HepG2 (cell line): ENCODE results near the gene LAMP2. TPM values are rescaled to one million over a fixed set of nuclear protein-coding genes. Genes with fewer than 3 reads are reported as not detected.

Source experiments
- ATAC-seq: fragments of 200-7000 bp; cut with Tn5 transposase; 3 replicates; pipeline ENCODE4 v1.9.1; 2020; ENCODE audit warnings: mild to moderate bottlenecking, moderate library complexity
- BruUV-seq: library from RNA; stranded (reverse); fragments of 400-500 nt; replicated peaks from 2 replicates; lab custom pipeline; 2021; lab: Mats Ljungman, UMichigan
- CTCF ChIA-PET: fragments of 300-600 bp; formaldehyde crosslinking; extraction: SDS; loops from one replicate; lab custom pipeline; 2021; ENCODE audit warnings: low total read pairs, inconsistent platforms, low intra/inter-chr PET ratio; lab: Yijun Ruan, JAX
- POLR2A ChIA-PET: fragments of 350-600 bp; sonication (Branson Sonifier 250); formaldehyde crosslinking; loops from one replicate; lab custom pipeline; 2020; ENCODE audit warnings: antibody characterized with exemption, inconsistent platforms; lab: Yijun Ruan, JAX
- DNase-seq: peaks from one replicate; pipeline ENCODE4 v3.0.0-alpha.2; 2015; ENCODE audit warnings: low spot score
- FAIRE-seq: peaks from 3 replicates; lab custom pipeline; 2011; peaks lifted over from hg19 to GRCh38; lab: Jason Lieb, UNC
- H2AFZ ChIP-seq: one replicate; pipeline ENCODE4 v1.6.1; 2011; ENCODE audit warnings: low read length, inconsistent platforms
- H3K27ac ChIP-seq: fragments of 300-600 bp; 3 replicates; pipeline ENCODE4 v1.8.0; 2011; ENCODE audit warnings: mixed run types, mild to moderate bottlenecking, mixed read lengths, low read length, inconsistent platforms; ENCODE audit not compliant: insufficient read depth; ENCODE audit errors: extremely low read length
- H3K27me3 ChIP-seq, 2 experiments: fragments of 200-600 bp in 1 of 2; 2 replicates in 1 of 2; 3 replicates in 1 of 2; pipeline versions ENCODE4 v1.6.0 to v1.8.0; 2011; ENCODE audit warnings: low read length in 2 of 2, mild to moderate bottlenecking in 2 of 2, moderate library complexity in 2 of 2, inconsistent platforms in 1 of 2; ENCODE audit not compliant: insufficient read depth in 2 of 2, control insufficient read depth in 1 of 2
- H3K36me3 ChIP-seq, 2 experiments: fragments of 200-600 bp in 1 of 2; replicated peaks in 1 of 2; 2 replicates in 1 of 2; 3 replicates in 1 of 2; pipeline versions ENCODE4 v1.5.1 to v1.8.0; 2011; ENCODE audit warnings: low read length in 2 of 2, inconsistent platforms in 1 of 2; ENCODE audit not compliant: insufficient read depth in 2 of 2, control insufficient read depth in 1 of 2
- H3K4me1 ChIP-seq: 2 replicates; pipeline ENCODE4 v1.5.1; 2012; ENCODE audit warnings: low read length, inconsistent platforms; ENCODE audit not compliant: insufficient read depth
- H3K4me2 ChIP-seq: 2 replicates; pipeline ENCODE4 v1.6.0; 2011; ENCODE audit warnings: low read depth, low read length, inconsistent platforms
- H3K4me3 ChIP-seq, 3 experiments: fragments of 200-600 bp in 1 of 3; sonication (generic), shearing (Covaris generic) in 1 of 3; replicated peaks in 1 of 3; 2 replicates each; pipeline ENCODE4 v1.5.1; 2011 to 2016; ENCODE audit warnings: low read length in 3 of 3, inconsistent platforms in 2 of 3, low read depth in 2 of 3, mild to moderate bottlenecking in 2 of 3, control low read depth in 1 of 3, mixed read lengths in 1 of 3; ENCODE audit not compliant: insufficient read depth in 1 of 3
- H3K79me2 ChIP-seq: one replicate; pipeline ENCODE4 v1.6.1; 2011; ENCODE audit warnings: low read length, inconsistent platforms; ENCODE audit not compliant: insufficient read depth
- H3K9ac ChIP-seq: 2 replicates; pipeline ENCODE4 v1.6.0; 2011; ENCODE audit warnings: mild to moderate bottlenecking, low read depth, low read length, inconsistent platforms; ENCODE audit not compliant: insufficient read depth
- H3K9me3 ChIP-seq: 2 replicates; pipeline ENCODE4 v1.5.1; 2012; ENCODE audit warnings: mild to moderate bottlenecking, low read length
- H4K20me1 ChIP-seq: 2 replicates; pipeline ENCODE4 v1.6.0; 2011; ENCODE audit warnings: inconsistent platforms, mild to moderate bottlenecking, low read length, moderate library complexity; ENCODE audit not compliant: insufficient read depth
- GATA4 ChIP-seq: sonication (generic); IDR thresholded peaks from 2 replicates; pipeline ENCODE4 v1.6.1; 2016; ENCODE audit warnings: antibody characterized with exemption, low read depth, borderline replicate concordance
- GLI4 ChIP-seq: sonication (generic); formaldehyde crosslinking; IDR thresholded peaks from 2 replicates; pipeline ENCODE4 v1.5.1; 2020; ENCODE audit warnings: missing genetic modification reagents, mild to moderate bottlenecking, moderate library complexity, borderline replicate concordance
- GMEB1 ChIP-seq: sonication (generic); formaldehyde crosslinking; IDR thresholded peaks from 2 replicates; pipeline ENCODE4 v1.5.1; 2020; ENCODE audit warnings: missing genetic modification reagents, mild to moderate bottlenecking, borderline replicate concordance
- MXD1 ChIP-seq: sonication (generic); formaldehyde crosslinking; IDR thresholded peaks from 2 replicates; pipeline ENCODE4 v1.4.0; 2020; ENCODE audit warnings: mild to moderate bottlenecking, missing genetic modification reagents
- USF2 ChIP-seq, 2 experiments: sonication (generic) in 1 of 2; formaldehyde crosslinking in 1 of 2; IDR thresholded peaks; 2 replicates each; pipeline versions ENCODE4 v1.5.1 to v1.6.1; 2011 to 2020; ENCODE audit warnings: borderline replicate concordance in 1 of 2, low read depth in 1 of 2, low read length in 1 of 2, mild to moderate bottlenecking in 1 of 2, missing genetic modification reagents in 1 of 2, moderate library complexity in 1 of 2
- WGBS: methylation state at CpG from one replicate; pipeline ENCODE4 v1.1.6; 2017; ENCODE audit warnings: low lambda C conversion rate; 5-methylcytosine and 5-hydroxymethylcytosine counted together
- in situ Hi-C: cut with HindIII; loops from 2 replicates; pipeline ENCODE4 v1.10.0; 2017; ENCODE audit warnings: low pct_unique_long_range_greater_than_20kb; ENCODE audit not compliant: extremely low pct_ligation_motif_present
- intact Hi-C: fragments of 100-400 bp; cut with micrococcal nuclease; formaldehyde crosslinking; loops from one replicate; pipeline ENCODE4 v1.10.0; 2022; ENCODE audit not compliant: unreplicated experiment
- polyA plus RNA-seq, 8 experiments: library from polyadenylated mRNA; depleted of rRNA in 3 of 8; stranded (reverse) in 7 of 8; unstranded in 1 of 8; fragments of >200 nt; fragmentation: Illumina TruSeq in 4 of 8; extraction: Trizol in 4 of 8; gene quantifications; 2 replicates each; pipeline versions ENCODE4 v1.2.1 to v1.2.3, GENCODE V29; 2011 to 2016; ENCODE audit warnings: low read depth in 4 of 8, missing spikeins in 1 of 8, mixed read lengths in 1 of 8; ENCODE audit not compliant: insufficient read depth in 1 of 8
- total RNA-seq, 5 experiments: library from RNA; depleted of rRNA; stranded (reverse); fragments of >200 nt; fragmentation: Illumina TruSeq; extraction: Trizol; gene quantifications; 2 replicates each; pipeline ENCODE4 v1.2.3, GENCODE V29; 2016; ENCODE audit warnings: low read depth in 1 of 5
- TF ChIP-seq, protein P1 (sequence below): sonication (generic); formaldehyde crosslinking; IDR thresholded peaks from 2 replicates; pipeline ENCODE4 v1.4.0; 2020; ENCODE audit warnings: mild to moderate bottlenecking, missing genetic modification reagents, borderline replicate concordance
- TF ChIP-seq, protein P2 (sequence below), 2 experiments: sonication (generic) in 1 of 2; formaldehyde crosslinking in 1 of 2; IDR thresholded peaks; 2 replicates each; pipeline versions ENCODE4 v1.4.0 to v1.6.1; 2016 to 2020; ENCODE audit warnings: borderline replicate concordance in 1 of 2, low read depth in 1 of 2, mild to moderate bottlenecking in 1 of 2, missing genetic modification reagents in 1 of 2

LAMP2 gene
- total and polyA plus RNA-seq, 2 of the 13 experiments (the other 11 are each of a cell fraction or from before 2014, with no cell fraction given), result 127 to 170 TPM

GRCh38 chrX:120486786-120487185, 17.7 kb upstream of the LAMP2 start:
- H3K4me2 ChIP-seq, result peak overlapping the region; percentile 80
- intact Hi-C loops, result loop anchor here (2.0 kb wide), 1 partner anchor 20 kb away; no protein-coding TSS in a partner anchor
- H3K36me3 ChIP-seq, result no peaks in the 10 kb centered on the region
- DNase-seq (peak; percentile 81), ATAC-seq (peak; percentile 74), FAIRE-seq (peak; percentile 58)
- no peaks in the 10 kb centered on the region for H3K9me3 ChIP-seq
- CTCF ChIA-PET, result no interaction called here
- POLR2A ChIA-PET, result interaction anchor here (1.1 to 2.1 kb wide), 4 partner anchors 25 to 266 kb away, joined by 3 to 20 read pairs (median 8); partner anchors contain the start of genes C1GALT1C1 and CUL4B
- no peak overlapping the region for H2AFZ ChIP-seq
- no peaks in the 10 kb centered on the region for H3K79me2 ChIP-seq
- H4K20me1 ChIP-seq, result no peaks in the 10 kb centered on the region
- H3K27me3 ChIP-seq, result no peaks in the 10 kb centered on the region
- H3K9ac ChIP-seq, result peak overlapping the region; percentile 64
- BruUV-seq, result no TSS peak
- in situ Hi-C loops, result no loop called here
- H3K4me1 ChIP-seq, result peaks cover 29% of the 10 kb centered on the region
- 1% methylated on average over 9 of the region's 9 CpGs for WGBS
- peak overlapping the region in 2 of 3 experiments; percentile 8 to 55; a peak in 3 of 6 replicates for H3K4me3 ChIP-seq
- H3K27ac ChIP-seq, result peak overlapping the region; percentile 91
- TF ChIP-seq, protein P1, sequence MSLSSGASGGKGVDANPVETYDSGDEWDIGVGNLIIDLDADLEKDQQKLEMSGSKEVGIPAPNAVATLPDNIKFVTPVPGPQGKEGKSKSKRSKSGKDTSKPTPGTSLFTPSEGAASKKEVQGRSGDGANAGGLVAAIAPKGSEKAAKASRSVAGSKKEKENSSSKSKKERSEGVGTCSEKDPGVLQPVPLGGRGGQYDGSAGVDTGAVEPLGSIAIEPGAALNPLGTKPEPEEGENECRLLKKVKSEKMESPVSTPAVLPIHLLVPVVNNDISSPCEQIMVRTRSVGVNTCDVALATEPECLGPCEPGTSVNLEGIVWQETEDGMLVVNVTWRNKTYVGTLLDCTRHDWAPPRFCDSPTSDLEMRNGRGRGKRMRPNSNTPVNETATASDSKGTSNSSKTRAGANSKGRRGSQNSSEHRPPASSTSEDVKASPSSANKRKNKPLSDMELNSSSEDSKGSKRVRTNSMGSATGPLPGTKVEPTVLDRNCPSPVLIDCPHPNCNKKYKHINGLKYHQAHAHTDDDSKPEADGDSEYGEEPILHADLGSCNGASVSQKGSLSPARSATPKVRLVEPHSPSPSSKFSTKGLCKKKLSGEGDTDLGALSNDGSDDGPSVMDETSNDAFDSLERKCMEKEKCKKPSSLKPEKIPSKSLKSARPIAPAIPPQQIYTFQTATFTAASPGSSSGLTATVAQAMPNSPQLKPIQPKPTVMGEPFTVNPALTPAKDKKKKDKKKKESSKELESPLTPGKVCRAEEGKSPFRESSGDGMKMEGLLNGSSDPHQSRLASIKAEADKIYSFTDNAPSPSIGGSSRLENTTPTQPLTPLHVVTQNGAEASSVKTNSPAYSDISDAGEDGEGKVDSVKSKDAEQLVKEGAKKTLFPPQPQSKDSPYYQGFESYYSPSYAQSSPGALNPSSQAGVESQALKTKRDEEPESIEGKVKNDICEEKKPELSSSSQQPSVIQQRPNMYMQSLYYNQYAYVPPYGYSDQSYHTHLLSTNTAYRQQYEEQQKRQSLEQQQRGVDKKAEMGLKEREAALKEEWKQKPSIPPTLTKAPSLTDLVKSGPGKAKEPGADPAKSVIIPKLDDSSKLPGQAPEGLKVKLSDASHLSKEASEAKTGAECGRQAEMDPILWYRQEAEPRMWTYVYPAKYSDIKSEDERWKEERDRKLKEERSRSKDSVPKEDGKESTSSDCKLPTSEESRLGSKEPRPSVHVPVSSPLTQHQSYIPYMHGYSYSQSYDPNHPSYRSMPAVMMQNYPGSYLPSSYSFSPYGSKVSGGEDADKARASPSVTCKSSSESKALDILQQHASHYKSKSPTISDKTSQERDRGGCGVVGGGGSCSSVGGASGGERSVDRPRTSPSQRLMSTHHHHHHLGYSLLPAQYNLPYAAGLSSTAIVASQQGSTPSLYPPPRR (CRISPR knock-in tag), result peak; percentile 57; the same call in 1 of the 2 replicates
- no peak for TF ChIP-seq USF2 (IDR thresholded peaks at IDR 0.05; ENCODE audit: low read depth, low read length)
- TF ChIP-seq USF2 (CRISPR knock-in tag; IDR thresholded peaks at IDR 0.05; ENCODE audit: borderline replicate concordance), result peak; percentile 30; the same call in 1 of the 2 replicates
- TF ChIP-seq, protein P2, sequence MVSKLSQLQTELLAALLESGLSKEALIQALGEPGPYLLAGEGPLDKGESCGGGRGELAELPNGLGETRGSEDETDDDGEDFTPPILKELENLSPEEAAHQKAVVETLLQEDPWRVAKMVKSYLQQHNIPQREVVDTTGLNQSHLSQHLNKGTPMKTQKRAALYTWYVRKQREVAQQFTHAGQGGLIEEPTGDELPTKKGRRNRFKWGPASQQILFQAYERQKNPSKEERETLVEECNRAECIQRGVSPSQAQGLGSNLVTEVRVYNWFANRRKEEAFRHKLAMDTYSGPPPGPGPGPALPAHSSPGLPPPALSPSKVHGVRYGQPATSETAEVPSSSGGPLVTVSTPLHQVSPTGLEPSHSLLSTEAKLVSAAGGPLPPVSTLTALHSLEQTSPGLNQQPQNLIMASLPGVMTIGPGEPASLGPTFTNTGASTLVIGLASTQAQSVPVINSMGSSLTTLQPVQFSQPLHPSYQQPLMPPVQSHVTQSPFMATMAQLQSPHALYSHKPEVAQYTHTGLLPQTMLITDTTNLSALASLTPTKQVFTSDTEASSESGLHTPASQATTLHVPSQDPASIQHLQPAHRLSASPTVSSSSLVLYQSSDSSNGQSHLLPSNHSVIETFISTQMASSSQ (IDR thresholded peaks at IDR 0.05; ENCODE audit: low read depth), result peak; percentile 67
- TF ChIP-seq, protein P2 (CRISPR knock-in tag; IDR thresholded peaks at IDR 0.05; ENCODE audit: borderline replicate concordance), result 0 out of 2 replicates have a peak, but pooled peaks have one; percentile 73
- TF ChIP-seq MXD1, result no peak
- 0 out of 2 replicates have a peak, but pooled peaks have one; percentile 47 for TF ChIP-seq GATA4
- TF ChIP-seq GMEB1 (CRISPR knock-in tag), result no peak
- no peak for TF ChIP-seq GLI4 (CRISPR knock-in tag)
